Ovary (tissue), 9 donors: ENCODE measurements around the gene ECM2. TPM values are rescaled to one million over a fixed set of nuclear protein-coding genes. Genes with fewer than 3 reads are reported as not detected.

Experiments
- DNase-seq, 5 donors: peaks; one replicate each; pipeline ENCODE4 v3.0.0-alpha.2; 2019 to 2020
- H3K27ac ChIP-seq, 2 donors: fragments of 200-600 bp; one replicate each; pipeline versions ENCODE4 v1.5.1 to v1.8.0; 2019 to 2022
- H3K27me3 ChIP-seq: fragments of 200-600 bp; one replicate; pipeline ENCODE4 v1.8.0; 2022
- H3K36me3 ChIP-seq: fragments of 200-600 bp; sonication (generic); one replicate; pipeline ENCODE4 v1.5.1; 2019
- H3K4me1 ChIP-seq: one replicate; pipeline ENCODE4 v1.8.1; 2013; ENCODE audit warnings: mild to moderate bottlenecking, moderate library complexity; ENCODE audit not compliant: insufficient read depth
- H3K4me3 ChIP-seq: fragments of 200-600 bp; sonication (generic); one replicate; pipeline ENCODE4 v1.5.1; 2017
- H3K9me3 ChIP-seq, 2 donors: fragments of 200-600 bp in 1 of 2; sonication (generic) in 1 of 2; one replicate each; pipeline versions ENCODE4 v1.5.1 to v1.8.1; 2013 to 2019; ENCODE audit warnings: mild to moderate bottlenecking in 1 of 2, moderate library complexity in 1 of 2
- EP300 ChIP-seq: sonication (generic); formaldehyde crosslinking; IDR thresholded peaks from one replicate; pipeline ENCODE4 v1.6.1; 2017; ENCODE audit warnings: antibody characterized with exemption
- POLR2A ChIP-seq: fragments of 450-650 bp; IDR thresholded peaks from one replicate; pipeline ENCODE4 v1.6.1; 2017; ENCODE audit warnings: antibody characterized with exemption, mild to moderate bottlenecking, moderate library complexity
- WGBS, 3 donors: extraction: QIAGEN DNeasy Blood & Tissue Kit in 1 of 3; methylation state at CpG; one replicate each; pipeline versions ENCODE4 v1.1.5 to v1.1.7; 2013 to 2017; 5-methylcytosine and 5-hydroxymethylcytosine counted together
- intact Hi-C, 4 donors: fragments of 100-400 bp; cut with DNase I; formaldehyde crosslinking; loops; one replicate each; pipeline versions ENCODE4 v1.11.0 to v1.15.1; 2022 to 2023
- polyA plus RNA-seq, 2 donors: library from polyadenylated mRNA; stranded (reverse); fragments of 200-250 nt in 1 of 2; fragments of 350-450 nt in 1 of 2; fragmentation: Illumina TruSeq in 1 of 2; extraction: RNeasy Lipid Tissue Mini Kit (QIAGEN cat#74804) in 1 of 2; gene quantifications; one replicate each; pipeline ENCODE4 v1.2.3, GENCODE V29; 2013 to 2014
- total RNA-seq, 7 donors: library from RNA; depleted of rRNA in 2 of 7; stranded (reverse); fragments of >200 nt in 2 of 7; fragmentation: NEBNext Ultra II Directional in 3 of 7; extraction: Animal tissue kit (Norgen Biotek cat#: 25700) in 3 of 7; gene quantifications; one replicate each; pipeline versions ENCODE4 v1.1.0 to v1.2.4, GENCODE V29; 2016 to 2023
- TF ChIP-seq, protein P1 (sequence below), 3 donors: fragments of 450-650 bp in 2 of 3; fragments of 200-600 bp in 1 of 3; IDR thresholded peaks; one replicate each; pipeline versions ENCODE4 v1.5.1 to v1.8.0; 2016 to 2022; ENCODE audit warnings: antibody characterized with exemption in 3 of 3, mild to moderate bottlenecking in 1 of 3
- donor health status: DM: no; HTN: no; CAD: no; lungs with moderate emphysema.
- donor health status: DM: no; HTN: no; CAD: no.
- donor health status: Bipolar disorder and iron deficiency.
- donor health status: DM: yes; HTN: yes; CAD: no.
- donor health status: DM: no; HTN: no; CAD: no.
- donor health status: DM: yes; HTN: yes; CAD: no.

ECM2 gene
- total and polyA plus RNA-seq, 9 donors: 35.0 to 91.4 (median 65.9) TPM

- no peak overlapping the region for H3K4me3 ChIP-seq
These were observed 8.4 kb downstream of the ECM2 start for GRCh38 chr9:92527291-92527828.

DNA sequence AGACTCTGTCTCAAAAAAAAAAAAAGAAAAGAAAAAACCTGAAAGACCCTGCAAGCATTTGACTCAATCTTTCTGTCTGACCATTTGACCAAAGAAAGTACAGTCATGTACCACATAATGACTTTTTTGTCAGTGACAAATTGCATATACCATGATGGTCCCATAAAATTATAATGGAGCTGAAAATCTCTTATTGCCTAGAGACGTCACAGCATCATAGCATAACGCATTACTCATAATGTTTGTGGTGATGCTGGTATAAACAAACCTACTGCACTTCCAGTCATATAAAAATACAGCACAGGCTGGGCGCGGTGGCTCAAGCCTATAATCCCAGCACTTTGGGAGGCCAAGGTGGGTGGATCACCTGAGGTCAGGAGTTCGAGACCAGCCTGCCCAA lies 10.5 kb downstream of the ECM2 start:
- 93 to 96% (median 95%) methylated on average over 5 of the region's 5 CpGs for WGBS, 3 donors
- Histone ChIP-seq H3K36me3 (no peaks in the 10 kb centered on the region), H3K9me3 (peaks cover 0 to 3% of the 10 kb centered on the region in 2 donors), H3K27me3 (no peaks in the 10 kb centered on the region), H3K4me1 (peaks cover 4% of the 10 kb centered on the region), H3K4me3 (no peak overlapping the region), H3K27ac (no peak overlapping the region)
- intact Hi-C loops: no loop called here
- TF ChIP-seq, protein P1, sequence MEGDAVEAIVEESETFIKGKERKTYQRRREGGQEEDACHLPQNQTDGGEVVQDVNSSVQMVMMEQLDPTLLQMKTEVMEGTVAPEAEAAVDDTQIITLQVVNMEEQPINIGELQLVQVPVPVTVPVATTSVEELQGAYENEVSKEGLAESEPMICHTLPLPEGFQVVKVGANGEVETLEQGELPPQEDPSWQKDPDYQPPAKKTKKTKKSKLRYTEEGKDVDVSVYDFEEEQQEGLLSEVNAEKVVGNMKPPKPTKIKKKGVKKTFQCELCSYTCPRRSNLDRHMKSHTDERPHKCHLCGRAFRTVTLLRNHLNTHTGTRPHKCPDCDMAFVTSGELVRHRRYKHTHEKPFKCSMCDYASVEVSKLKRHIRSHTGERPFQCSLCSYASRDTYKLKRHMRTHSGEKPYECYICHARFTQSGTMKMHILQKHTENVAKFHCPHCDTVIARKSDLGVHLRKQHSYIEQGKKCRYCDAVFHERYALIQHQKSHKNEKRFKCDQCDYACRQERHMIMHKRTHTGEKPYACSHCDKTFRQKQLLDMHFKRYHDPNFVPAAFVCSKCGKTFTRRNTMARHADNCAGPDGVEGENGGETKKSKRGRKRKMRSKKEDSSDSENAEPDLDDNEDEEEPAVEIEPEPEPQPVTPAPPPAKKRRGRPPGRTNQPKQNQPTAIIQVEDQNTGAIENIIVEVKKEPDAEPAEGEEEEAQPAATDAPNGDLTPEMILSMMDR (IDR thresholded peaks at IDR 0.05): no peak
- TF ChIP-seq POLR2A (no peak), EP300 (no peak)
- no peak for DNase-seq

More at GRCh38 chr9:92527291-92527828, 8.4 kb downstream of the ECM2 start:
- peaks cover 0 to 3% of the 10 kb centered on the region in 2 donors for H3K9me3 ChIP-seq
- DNase-seq: no peak
- 94 to 98% (median 94%) methylated on average over 2 of the region's 2 CpGs for WGBS, 3 donors
- peaks cover 4% of the 10 kb centered on the region for H3K4me1 ChIP-seq
- TF ChIP-seq POLR2A (no peak), EP300 (no peak)
- TF ChIP-seq, protein P1 (IDR thresholded peaks at IDR 0.05): no peak
- no peak overlapping the region for H3K27ac ChIP-seq
- H3K36me3 ChIP-seq: no peaks in the 10 kb centered on the region
- intact Hi-C loops: no loop called here
- no peaks in the 10 kb centered on the region for H3K27me3 ChIP-seq

DNA sequence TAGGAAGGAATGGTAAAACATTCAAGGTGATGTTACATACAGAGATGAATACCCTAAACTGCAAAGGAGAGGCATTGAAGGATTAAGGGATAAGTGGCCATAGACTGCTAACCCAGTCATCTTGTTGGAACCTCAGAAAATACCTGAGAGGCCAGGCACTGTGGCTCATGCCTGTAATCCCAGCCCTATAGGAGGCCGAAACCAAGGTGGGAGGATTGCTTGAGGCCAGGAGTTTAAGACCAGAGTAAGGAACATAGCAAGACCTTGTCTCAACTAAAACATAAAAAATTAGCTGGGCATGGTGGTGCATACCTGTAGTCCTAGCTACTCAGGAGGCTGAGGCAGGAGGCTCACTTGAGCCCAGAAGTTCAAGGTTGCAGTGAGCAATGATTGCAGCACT lies 10.9 kb downstream of the ECM2 start:
- Histone ChIP-seq H3K4me3 (no peak overlapping the region), H3K27ac (no peak overlapping the region), H3K9me3 (peaks cover 0 to 3% of the 10 kb centered on the region in 2 donors), H3K4me1 (peaks cover 4% of the 10 kb centered on the region), H3K27me3 (no peaks in the 10 kb centered on the region), H3K36me3 (no peaks in the 10 kb centered on the region)
- no peak for TF ChIP-seq EP300
- TF ChIP-seq, protein P1 (IDR thresholded peaks at IDR 0.05): no peak
- TF ChIP-seq POLR2A: no peak
- DNase-seq: no peak
- intact Hi-C loops: no loop called here
- WGBS, 3 donors: 93 to 100% (median 94%) methylated on average over 1 of the region's 1 CpG

DNA sequence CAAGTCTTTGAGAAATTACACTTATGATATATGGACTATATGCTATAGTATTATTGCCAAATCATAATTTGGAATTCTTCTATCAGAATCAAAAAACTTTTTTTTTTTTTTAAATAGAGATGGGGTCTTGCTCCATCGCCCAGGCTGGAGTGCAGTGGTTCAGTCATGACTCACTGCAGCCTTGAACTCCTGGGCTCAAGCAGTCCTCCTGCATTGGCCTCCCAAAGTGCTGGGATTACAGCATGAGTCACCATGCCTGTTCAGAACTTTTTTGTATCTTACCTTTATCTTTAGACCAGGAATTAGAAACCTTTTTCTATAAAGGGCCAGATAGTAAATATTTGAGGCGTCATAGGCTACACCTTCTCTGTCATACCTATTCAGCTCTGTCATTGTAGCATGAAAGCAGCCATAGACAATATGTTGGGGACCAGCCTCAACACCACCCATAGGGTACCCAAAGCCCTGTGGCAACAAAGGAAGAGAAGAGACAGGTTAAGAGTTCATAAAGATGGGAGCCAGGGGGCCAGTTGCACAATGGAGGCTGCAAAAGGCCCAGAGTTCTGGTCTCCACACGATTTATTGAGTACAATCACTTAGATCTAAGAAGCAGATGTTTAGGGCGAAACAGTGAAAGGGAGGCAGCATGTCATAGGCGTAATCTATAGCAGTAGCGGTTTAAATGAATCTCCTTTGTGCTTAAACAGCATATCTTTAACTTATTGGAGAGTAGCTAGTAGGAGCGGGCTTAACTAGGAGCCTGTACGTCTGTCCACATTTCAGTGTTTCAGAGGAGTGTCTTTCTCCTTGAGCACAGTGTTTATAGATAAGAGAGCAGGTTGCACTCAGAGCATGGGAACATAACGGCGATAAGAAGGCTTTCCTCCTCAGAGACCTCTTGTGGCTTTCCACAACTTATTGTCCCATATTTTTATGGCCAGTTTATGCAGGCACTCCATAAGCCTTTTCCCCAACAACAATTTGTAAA lies 12.5 kb downstream of the ECM2 start:
- intact Hi-C loops: no loop called here
- no peak overlapping the region for H3K27ac ChIP-seq
- DNase-seq: peak in 2 of 5 donors; percentile 46 to 51
- no peaks in the 10 kb centered on the region for H3K36me3 ChIP-seq
- no peaks in the 10 kb centered on the region for H3K27me3 ChIP-seq
- peaks cover 0 to 3% of the 10 kb centered on the region in 2 donors for H3K9me3 ChIP-seq
- no peak for TF ChIP-seq EP300
- H3K4me1 ChIP-seq: peaks cover 4% of the 10 kb centered on the region
- H3K4me3 ChIP-seq: no peak overlapping the region
- WGBS, 3 donors: 68 to 76% (median 70%) methylated on average over 10 of the region's 10 CpGs
